Calu3 (cell line): Measurements from ENCODE around the gene PPIE. TPM values are rescaled to one million over a fixed set of nuclear protein-coding genes. Genes with fewer than 3 reads are reported as not detected.

Experiments
- BruUV-seq: library from RNA; stranded (reverse); fragments of 400-500 nt; replicated peaks from 2 replicates; lab custom pipeline; 2021; lab: Mats Ljungman, UMichigan
- CTCF ChIA-PET: fragments of 300-600 bp; sonication (Branson Sonifier 250); formaldehyde crosslinking; loops from one replicate; lab custom pipeline; 2022; ENCODE audit warnings: antibody characterized with exemption; lab: Charles Lee
- DNase-seq: peaks from one replicate; pipeline ENCODE4 v3.0.0; 2022
- H3K27ac Mint-ChIP-seq: one replicate; pipeline ENCODE4 v1.8.0; 2022; ENCODE audit warnings: mixed read lengths; ENCODE audit not compliant: unreplicated experiment
- H3K27me3 Mint-ChIP-seq: one replicate; pipeline ENCODE4 v1.8.0; 2022; ENCODE audit warnings: mixed read lengths; ENCODE audit not compliant: unreplicated experiment
- H3K36me3 Mint-ChIP-seq: one replicate; pipeline ENCODE4 v1.8.0; 2022; ENCODE audit warnings: mild to moderate bottlenecking, moderate library complexity, mixed read lengths; ENCODE audit not compliant: insufficient read depth, unreplicated experiment
- H3K4me1 Mint-ChIP-seq: one replicate; pipeline ENCODE4 v1.8.0; 2022; ENCODE audit warnings: mild to moderate bottlenecking, low read depth, mixed read lengths; ENCODE audit not compliant: unreplicated experiment
- H3K4me3 Mint-ChIP-seq: one replicate; pipeline ENCODE4 v1.8.0; 2022; ENCODE audit warnings: mild to moderate bottlenecking, low read depth, moderate library complexity, mixed read lengths; ENCODE audit not compliant: unreplicated experiment
- H3K9me3 Mint-ChIP-seq: one replicate; pipeline ENCODE4 v1.8.0; 2022; ENCODE audit warnings: low read depth, mixed read lengths; ENCODE audit not compliant: unreplicated experiment
- CTCF ChIP-seq: fragments of 200-600 bp; IDR thresholded peaks from one replicate; pipeline ENCODE4 v1.8.0; 2022; ENCODE audit warnings: antibody characterized with exemption; ENCODE audit not compliant: unreplicated experiment
- intact Hi-C: fragments of 100-400 bp; cut with micrococcal nuclease; formaldehyde crosslinking; loops from one replicate; pipeline ENCODE4 v1.10.0; 2022; ENCODE audit not compliant: unreplicated experiment
- total RNA-seq: library from RNA; stranded (reverse); gene quantifications from 2 replicates; pipeline ENCODE4 v1.2.3, GENCODE V29; 2022

The PPIE gene
- total RNA-seq, 1 experiment from 2014 or later: 38.2 TPM

- intact Hi-C loops: loop anchor here (1.0 kb wide), 2 partner anchors 114 to 622 kb away; no protein-coding TSS in a partner anchor
- Mint-ChIP-seq H3K27me3 (peaks cover 65% of the 10 kb centered on the region), H3K9me3 (no peaks in the 10 kb centered on the region), H3K27ac (no peak overlapping the region), H3K36me3 (no peaks in the 10 kb centered on the region), H3K4me1 (no peaks in the 10 kb centered on the region), H3K4me3 (no peak overlapping the region)
- BruUV-seq: no TSS peak
- CTCF ChIA-PET: interaction anchor here (0.5 to 1.2 kb wide), 4 partner anchors 19 to 169 kb away, joined by 3 to 14 read pairs (median 4); no protein-coding TSS in a partner anchor
- no peak for DNase-seq
- no peak for TF ChIP-seq CTCF
Observed at GRCh38 chr1:39720094-39720999, 18.3 kb upstream of the PPIE start.

GRCh38 chr1:39721664-39722063 is 17.0 kb upstream of the PPIE start:
- no peak for TF ChIP-seq CTCF
- no peak overlapping the region for H3K27ac Mint-ChIP-seq
- no peaks in the 10 kb centered on the region for H3K4me1 Mint-ChIP-seq
- no peak overlapping the region for H3K4me3 Mint-ChIP-seq
- H3K9me3 Mint-ChIP-seq: no peaks in the 10 kb centered on the region
- no peak for DNase-seq
- BruUV-seq: no TSS peak
- no peaks in the 10 kb centered on the region for H3K36me3 Mint-ChIP-seq
- peaks cover 65% of the 10 kb centered on the region for H3K27me3 Mint-ChIP-seq
- CTCF ChIA-PET: no interaction called here
- intact Hi-C loops: no loop called here

GRCh38 chr1:39722495-39722894 is 16.2 kb upstream of the PPIE start:
- Mint-ChIP-seq H3K4me3 (no peak overlapping the region), H3K4me1 (no peaks in the 10 kb centered on the region), H3K9me3 (no peaks in the 10 kb centered on the region), H3K27ac (no peak overlapping the region), H3K27me3 (peaks cover 65% of the 10 kb centered on the region), H3K36me3 (no peaks in the 10 kb centered on the region)
- DNase-seq: no peak
- CTCF ChIA-PET: interaction anchor here (1.2 kb wide), 1 partner anchor 21 kb away, joined by 3 read pairs; no protein-coding TSS in a partner anchor
- intact Hi-C loops: no loop called here
- no peak for TF ChIP-seq CTCF
- no TSS peak for BruUV-seq

DNA sequence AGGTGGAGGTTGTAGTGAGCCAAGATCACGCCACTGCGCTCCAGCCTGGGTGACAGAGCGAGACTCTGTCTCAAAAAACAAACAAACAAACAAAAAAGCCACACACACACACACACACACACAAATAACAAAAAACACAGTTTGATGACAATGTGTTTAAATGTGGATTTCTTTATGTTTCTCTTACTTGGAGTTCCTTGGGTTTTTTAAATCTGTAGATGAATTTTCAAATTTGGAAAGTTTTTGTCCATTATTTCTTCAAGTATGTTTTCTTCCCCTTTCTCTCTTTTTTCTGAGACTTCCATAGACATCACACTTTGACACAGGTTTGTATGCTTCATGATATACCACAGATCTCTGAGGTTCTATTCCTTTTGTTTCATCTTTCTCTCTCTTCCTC is 12.1 kb upstream of the PPIE start:
- no peak for DNase-seq
- BruUV-seq: no TSS peak
- intact Hi-C loops: no loop called here
- no peaks in the 10 kb centered on the region for H3K9me3 Mint-ChIP-seq
- H3K27ac Mint-ChIP-seq: no peak overlapping the region
- no peaks in the 10 kb centered on the region for H3K4me1 Mint-ChIP-seq
- H3K4me3 Mint-ChIP-seq: no peak overlapping the region
- CTCF ChIA-PET: no interaction called here
- no peaks in the 10 kb centered on the region for H3K36me3 Mint-ChIP-seq
- peaks cover 84% of the 10 kb centered on the region for H3K27me3 Mint-ChIP-seq
- no peak for TF ChIP-seq CTCF
